HG02970 (cell line): ENCODE data around the gene ACKR1.

Source experiments
- ATAC-seq: cut with Tn5 transposase; IDR thresholded peaks from one replicate; pipeline ENCODE4 v1.9.1; 2021; ENCODE audit warnings: mild to moderate bottlenecking, moderate library complexity, moderate number of reproducible peaks; ENCODE audit not compliant: unreplicated experiment, low FRiP score

The ACKR1 gene

DNA sequence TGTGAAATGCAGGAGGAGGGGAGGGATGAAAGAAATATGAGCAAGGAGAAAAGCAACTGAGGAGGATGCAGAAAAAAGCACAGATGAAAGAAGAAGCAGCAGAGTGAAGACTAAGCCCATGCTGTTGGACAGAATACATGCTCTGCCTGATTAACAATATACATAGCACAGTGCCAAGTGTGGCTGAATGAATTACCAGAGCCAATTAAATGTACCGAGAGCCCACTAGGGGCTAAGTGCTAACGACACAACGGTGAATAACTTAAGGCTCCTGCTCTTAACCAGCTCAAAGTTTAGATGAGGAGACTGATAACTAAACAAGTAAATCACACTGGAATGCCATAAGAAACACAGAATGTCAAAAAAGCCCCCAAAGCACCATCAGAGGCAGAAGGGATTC lies 17.6 kb upstream of the ACKR1 start:
- ATAC-seq: no peak

DNA sequence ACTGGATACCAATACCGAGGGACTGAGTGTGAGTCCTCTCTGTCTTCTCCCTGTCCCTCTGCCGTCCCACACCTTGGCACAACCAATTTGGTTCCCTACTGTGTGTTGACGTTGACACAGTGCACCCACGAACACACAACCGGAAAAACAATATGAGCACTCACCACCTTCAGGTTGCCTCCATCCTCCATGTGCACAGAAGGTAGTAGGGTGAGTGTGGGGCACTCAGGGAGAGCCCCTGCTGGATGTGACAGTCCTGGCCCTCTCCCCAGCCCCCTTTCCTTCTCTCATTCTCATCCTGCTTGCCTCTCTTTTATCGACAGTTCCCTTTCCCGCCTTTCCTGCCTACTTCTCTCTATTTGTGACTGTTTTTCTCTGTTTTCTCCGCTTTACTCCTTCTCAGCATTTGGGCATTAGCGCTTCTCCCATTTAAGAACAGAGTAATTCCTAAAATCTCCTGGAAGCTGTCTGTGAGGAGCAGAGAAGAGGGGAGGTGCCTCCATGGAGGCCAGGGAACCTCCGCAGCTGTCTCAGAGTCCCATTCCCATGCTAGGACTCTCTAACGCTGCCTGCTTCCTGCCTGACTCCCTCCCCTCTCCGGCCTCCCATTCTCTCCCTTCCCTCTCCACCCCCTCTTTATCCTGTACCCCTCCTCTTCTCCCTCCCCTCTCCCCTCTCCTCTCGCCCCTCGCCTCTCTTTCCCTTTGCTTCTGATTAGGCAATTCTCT lies 16.9 kb upstream of the ACKR1 start:
- no peak for ATAC-seq

DNA sequence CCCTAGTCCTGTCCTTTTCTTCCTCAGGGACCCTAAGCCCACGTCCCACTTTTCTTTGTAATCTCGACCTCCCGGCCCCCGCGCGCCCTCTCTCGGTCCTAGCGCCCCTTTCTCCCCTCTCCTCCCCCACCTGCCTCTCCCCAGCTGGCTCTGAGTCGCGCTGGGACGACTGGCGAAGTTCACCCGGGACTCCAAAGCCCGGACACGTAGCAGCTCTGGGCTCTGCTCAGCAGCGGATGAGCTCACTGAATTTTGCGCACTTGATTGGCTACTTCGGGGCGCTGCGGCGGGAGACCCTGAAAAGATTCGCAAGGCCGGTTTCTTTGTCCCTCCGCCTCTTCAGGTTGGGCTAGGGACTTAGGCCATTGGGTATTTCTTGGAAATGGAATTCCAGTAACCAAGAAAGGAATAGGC lies 16.3 kb upstream of the ACKR1 start:
- no peak for ATAC-seq

DNA sequence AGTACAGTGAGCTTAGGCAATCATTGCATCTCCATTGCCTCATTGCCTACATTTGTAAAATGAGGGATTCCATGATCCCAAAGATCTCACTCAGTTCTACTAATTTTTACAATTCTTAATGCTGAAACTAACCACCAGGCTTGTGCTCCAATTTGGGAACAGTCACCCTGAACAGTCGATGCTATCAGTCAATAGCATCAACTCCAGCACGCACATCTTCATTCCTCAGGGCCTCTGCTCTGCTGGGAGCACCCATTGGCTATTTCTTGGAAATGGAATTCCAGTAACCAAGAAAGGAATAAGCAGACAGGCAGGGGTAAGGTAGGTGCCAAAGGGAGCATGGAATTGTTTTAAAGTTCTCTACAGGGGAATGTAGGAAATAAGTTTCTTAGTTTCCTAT lies 14.2 kb upstream of the ACKR1 start:
- no peak for ATAC-seq

DNA sequence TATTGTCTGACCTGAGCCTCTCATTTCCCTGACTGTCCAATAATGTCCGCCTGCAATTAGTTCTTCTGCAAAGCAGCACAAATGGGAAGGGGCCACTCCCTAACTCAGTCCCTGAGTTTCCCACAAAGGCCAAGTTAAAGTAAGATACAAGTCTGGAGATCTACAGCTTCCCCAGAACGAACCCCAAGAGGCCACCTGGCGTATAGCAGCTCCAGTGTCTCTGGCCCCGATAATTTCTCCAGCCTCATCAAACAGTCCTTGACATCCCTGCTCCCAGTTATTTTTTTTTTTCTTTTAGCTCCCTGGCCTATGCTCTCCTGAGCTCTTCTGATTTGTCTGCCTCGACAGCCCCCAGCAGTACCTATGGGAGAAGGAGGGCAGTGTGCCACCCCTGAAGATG lies 8.1 kb upstream of the ACKR1 start:
- no peak for ATAC-seq

DNA sequence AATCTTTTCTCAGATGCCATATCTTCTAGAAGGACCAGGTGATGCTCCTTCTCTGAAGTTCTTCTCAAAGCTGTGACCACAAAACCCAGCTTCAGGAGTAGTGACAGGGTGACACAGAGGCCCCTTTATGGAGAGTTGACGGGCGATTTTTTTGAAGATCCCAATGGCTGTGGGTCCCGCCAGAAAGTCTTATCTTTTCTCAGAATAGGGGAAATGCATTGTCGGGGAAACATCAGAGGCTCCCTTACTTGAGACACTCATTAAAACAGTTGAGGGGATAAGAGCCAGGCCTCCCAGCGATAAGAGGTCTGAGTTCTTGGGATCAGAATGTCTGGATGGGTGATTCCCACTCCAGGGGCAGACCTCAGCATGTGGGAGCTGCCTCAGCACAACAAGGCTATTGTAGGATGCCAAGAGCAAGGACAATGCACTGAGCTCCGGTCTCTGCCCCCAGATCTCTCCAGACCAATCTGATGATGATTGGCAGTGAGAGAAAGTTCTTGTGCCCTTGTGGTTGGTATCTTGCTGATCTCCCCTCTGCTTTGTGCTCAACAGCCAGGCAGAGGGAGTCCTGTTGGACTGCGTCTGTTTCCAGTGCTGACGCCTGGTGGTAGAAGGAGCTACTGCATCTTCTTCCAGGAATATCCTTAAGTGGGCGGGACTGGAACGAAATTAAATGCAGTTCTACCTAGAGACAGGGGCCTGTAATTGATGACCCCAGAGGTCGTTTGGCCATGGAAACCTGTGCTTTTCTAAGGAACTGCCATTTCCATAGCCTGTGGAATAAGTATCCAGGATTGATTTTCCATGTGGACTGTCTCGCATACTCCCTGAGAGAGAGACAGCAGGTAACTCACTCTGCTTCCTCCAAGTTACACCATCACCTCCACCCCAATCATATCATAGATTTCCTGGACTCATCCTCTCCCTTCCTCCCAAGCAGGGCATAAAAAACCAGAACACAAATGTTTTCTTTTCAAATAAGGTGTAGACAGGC lies 6.8 kb upstream of the ACKR1 start:
- peak; percentile 65 for ATAC-seq

DNA sequence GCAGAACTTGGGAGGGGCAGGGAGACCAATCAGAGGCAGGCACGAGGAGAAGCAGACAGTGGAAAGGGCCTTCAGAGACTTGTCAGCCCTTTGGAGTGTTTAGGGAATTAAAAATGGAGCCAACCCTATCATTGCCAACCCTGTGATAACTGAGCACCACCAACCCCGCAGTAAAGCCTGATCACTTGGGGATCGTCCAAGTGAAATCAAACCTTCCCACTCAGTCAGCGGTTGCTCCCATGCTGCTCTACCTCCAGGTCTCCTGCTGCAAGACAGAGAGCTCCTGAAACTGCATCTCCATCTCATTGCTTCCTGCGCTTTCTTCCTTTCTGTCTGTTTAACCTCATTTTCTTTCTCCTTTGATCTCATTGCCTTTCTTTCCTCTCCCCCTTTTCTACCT lies 4.8 kb upstream of the ACKR1 start:
- no peak for ATAC-seq

DNA sequence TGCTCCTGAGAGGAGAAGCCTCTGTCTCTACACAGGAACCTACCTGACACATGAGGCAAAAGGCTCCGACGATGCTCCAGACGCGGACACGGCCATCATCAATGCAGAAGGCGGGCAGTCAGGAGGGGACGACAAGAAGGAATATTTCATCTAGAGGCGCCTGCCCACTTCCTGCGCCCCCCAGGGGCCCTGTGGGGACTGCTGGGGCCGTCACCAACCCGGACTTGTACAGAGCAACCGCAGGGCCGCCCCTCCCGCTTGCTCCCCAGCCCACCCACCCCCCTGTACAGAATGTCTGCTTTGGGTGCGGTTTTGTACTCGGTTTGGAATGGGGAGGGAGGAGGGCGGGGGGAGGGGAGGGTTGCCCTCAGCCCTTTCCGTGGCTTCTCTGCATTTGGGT lies 3.9 kb upstream of the ACKR1 start:
- no peak for ATAC-seq

DNA sequence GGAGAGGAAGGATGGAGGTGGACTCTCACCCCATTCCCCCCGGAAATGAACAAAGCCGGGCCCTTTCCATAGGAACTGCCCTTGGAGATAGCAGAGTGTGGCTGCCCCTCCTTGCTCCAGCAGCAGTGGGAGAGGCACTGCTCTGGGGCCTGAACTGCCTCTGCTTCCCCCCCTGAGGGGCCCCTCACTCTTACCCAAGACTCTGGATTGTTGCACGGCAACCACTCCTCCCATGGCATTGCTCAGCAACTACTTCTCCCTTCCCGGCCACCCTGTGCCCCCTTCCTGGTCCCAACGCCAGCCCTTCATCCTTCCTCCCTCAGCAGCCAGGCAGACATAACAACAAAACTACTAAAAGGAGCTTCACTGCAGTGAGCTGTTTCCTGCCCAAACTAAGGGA lies 3.0 kb upstream of the ACKR1 start:
- no peak for ATAC-seq

DNA sequence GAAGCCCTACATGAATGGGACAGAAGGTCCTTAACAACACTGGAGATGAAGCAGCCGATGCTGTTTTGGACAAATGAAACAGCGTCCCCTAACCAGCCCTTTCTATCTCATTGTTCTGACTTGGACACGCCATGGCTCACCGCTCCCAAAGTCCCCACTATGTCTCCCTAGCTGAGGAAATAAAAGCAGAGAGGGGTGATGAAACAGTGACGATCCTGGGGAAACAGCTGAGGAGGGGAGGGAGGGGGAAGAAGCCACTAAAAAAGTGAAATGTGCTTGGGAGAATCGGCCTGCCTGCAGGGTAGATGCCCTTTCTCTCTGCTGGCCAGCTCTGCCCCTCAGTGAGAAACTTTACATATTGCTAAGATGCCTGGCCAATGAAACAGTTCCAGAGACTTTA lies 1.1 kb upstream of the ACKR1 start:
- ATAC-seq: no peak

DNA sequence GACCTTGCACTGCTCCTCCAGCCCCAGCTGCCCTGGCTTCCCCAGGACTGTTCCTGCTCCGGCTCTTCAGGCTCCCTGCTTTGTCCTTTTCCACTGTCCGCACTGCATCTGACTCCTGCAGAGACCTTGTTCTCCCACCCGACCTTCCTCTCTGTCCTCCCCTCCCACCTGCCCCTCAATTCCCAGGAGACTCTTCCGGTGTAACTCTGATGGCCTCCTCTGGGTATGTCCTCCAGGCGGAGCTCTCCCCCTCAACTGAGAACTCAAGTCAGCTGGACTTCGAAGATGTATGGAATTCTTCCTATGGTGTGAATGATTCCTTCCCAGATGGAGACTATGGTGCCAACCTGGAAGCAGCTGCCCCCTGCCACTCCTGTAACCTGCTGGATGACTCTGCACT lies 550 bp downstream of the ACKR1 start:
- no peak for ATAC-seq

DNA sequence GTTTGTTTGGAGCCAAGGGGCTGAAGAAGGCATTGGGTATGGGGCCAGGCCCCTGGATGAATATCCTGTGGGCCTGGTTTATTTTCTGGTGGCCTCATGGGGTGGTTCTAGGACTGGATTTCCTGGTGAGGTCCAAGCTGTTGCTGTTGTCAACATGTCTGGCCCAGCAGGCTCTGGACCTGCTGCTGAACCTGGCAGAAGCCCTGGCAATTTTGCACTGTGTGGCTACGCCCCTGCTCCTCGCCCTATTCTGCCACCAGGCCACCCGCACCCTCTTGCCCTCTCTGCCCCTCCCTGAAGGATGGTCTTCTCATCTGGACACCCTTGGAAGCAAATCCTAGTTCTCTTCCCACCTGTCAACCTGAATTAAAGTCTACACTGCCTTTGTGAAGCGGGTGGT lies 1.4 kb downstream of the ACKR1 start:
- no peak for ATAC-seq

DNA sequence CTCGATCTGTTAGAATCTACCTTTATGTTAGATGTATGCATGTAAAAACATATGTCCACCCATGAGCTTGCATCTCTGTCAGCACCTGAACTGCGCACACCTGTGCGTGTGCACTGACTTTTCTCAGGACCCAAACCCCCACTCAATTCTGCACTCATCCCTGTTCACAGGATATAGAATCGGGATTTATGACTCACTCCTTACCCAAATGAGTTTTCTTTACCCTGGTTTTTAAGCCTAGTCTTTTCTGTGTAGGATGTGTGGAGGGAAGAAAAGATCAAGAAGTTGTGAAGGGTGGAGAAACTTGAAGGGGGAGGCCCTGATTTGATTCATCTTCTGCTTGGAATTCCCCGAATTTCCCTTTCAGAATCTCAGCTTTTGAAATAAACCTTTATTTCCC lies 2.4 kb downstream of the ACKR1 start:
- ATAC-seq: no peak

DNA sequence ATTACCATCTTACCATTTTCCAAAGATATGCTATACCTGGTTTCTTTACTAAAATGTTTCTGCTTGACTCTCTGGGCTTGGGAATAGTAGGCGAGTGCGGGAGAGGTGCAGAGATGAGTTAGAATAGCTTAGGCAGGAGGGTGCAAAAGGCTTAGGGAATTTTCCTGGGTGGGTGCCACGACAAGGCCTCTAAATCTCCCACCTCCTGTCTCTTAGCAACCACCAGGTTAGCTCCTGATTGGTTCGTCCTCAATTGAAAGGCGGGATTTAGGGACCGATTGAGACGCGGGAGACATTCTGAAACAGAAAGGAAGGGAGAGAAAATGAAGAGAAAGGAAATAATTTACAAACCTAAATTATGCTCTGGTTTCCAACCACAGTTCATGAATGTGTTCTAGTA lies 3.1 kb downstream of the ACKR1 start:
- ATAC-seq: no peak

DNA sequence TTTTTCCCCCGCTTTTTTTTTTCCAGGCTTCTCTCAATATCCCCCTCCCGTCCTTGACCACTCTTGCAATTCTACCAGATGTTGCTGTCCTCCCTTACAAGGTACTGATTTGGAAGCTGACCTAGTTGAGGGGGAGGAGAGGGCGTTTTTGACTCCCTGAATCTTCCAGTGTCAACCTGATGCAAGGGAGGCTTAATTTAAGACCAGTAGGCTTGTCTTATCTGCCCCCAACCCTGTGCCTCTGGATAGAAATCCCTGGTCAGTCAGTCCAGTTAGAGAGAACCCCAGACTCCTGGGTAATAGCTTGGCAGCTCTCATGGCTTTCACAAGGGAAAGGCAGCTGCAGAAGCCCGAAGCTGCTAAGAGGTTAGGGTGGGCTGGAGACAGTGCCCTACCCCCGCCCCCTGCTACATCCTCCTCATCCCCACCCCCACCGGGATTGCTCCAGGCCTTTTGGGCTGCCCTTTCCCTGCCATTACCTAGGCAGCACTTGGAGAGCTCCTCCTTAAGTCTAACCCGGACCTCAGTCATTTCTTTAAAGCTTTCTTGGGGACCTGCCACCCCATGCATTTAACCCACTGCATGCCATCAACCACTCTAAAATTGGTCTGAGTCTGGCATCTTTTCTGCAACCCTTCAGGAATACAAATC lies 3.6 kb downstream of the ACKR1 start:
- no peak for ATAC-seq

DNA sequence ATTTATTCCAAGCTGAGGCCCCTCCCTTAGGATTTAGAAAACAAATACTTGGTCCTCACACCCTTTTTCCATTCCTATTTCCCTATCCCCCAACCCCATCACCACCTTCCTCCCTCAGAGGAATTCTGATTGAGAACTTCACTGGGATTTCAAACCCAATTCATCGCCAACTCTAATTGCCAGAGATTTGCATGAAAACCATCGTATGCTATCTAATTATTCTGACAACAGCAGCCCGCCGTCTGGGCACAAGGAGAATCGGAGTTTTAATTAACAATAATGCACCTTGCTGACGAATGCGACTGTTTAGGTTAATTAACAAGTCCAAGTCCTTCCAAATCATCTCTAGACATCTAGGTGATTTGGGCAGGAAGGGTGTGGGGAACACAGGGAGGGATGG lies 4.4 kb downstream of the ACKR1 start:
- ATAC-seq: no peak

DNA sequence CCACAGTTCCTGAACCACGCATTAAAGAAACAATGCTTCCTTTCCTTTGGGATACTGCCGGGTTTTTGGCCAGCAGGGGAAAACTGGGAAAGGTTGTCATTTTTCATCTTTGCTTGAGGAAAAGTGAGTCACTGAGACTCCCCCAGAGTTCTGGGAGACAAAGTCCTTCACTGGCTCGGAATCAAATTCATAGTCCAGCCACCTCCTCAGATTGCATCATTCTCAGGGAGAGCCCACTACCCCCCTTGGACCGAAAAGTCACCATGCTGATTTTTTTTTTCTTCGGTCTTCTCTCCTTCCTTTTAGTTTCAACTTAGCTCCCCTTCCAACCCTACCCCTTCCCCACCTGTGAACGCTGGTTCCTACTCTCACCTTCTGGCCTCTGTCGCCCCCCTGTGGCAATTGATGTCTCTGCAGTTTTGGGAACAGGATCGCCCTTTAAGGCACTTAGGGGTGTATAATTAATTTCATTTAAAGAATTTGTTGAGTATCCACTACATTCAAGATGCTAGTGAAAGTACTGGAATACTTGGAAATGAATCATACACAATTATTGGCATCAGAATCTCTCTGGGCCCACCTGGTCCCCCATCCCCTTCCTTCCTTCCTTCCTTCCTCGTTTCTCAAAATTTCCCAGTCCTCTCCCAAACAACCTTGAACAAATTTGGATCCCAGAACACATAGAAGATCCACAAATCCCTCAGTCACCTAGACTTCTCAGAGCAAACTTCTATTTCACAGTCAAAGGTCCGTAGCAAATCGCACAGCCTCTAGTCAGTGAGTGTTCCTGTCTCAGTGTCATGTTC lies 6.9 kb downstream of the ACKR1 start:
- no peak for ATAC-seq

DNA sequence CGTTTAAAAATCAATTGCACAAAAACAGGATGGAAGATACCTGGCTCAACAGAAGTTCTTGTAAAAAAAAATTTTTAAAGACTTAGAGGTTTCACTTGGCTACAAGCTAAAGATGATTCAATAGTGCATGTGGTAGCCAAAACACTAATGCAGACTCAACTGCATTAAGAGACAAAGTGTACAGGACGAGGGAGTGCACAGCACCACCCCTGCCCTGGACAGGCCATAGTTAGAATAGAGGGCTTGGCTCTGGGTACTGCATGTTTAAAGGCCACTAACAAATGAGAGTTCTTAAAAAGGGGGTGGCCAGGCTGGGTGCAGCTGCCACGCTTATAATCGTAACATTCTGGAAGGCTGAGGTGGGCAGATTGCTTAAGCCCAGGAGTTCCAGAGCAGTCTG lies 7.9 kb downstream of the ACKR1 start:
- ATAC-seq: no peak

DNA sequence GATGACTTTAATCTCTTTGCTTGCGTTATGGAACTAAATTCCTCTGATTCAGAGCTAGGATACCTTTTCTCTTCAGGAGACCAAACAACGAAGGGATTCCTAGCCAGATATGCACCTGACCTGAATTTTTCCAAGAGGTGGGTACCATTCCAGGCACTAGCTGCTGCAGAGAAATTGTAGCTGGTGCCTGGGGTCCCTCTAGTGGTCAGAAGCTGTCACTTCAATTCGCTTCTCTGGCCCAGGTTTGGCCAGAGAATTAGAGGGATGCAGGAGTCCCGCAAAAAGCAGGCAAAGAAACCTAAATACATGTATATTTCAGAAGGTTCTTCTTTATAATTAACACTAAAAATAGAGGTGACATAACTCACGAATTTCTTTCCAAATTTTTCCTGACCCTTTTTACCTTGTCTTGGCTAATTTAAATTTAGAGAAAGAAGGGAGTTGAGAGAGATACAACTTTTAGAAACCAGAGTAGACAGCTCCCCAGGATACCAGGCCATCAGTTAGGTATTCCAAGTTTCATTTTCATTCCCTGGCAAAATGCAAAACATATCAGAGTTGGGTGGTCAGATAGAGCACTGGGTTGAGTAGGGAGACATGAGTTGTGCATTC lies 9.6 kb downstream of the ACKR1 start:
- no peak for ATAC-seq
